Left renal pelvis (tissue), 4 donors: ENCODE results near the gene HLX. TPM values are rescaled to one million over a fixed set of nuclear protein-coding genes. Genes with fewer than 3 reads are reported as not detected.

Experiments
- DNase-seq, 4 donors: peaks; one replicate each; pipeline ENCODE4 v3.0.0-alpha.2; 2013; ENCODE audit warnings: low read depth in 4 of 4, low spot score in 3 of 4
- polyA plus RNA-seq, 4 donors: library from polyadenylated mRNA; unstranded; fragments of 120-200 nt; gene quantifications; one replicate each; pipeline ENCODE4 v1.2.1, GENCODE V29; 2013; ENCODE audit not compliant: insufficient read length in 4 of 4

The HLX gene
- polyA plus RNA-seq, 4 donors, result 8.3 to 11.2 (median 9.6) TPM

GRCh38 chr1:220921498-220921897 lies 42.3 kb downstream of the HLX start:
- DNase-seq, result no peak

GRCh38 chr1:220921971-220922635 lies 42.9 kb downstream of the HLX start:
- no peak for DNase-seq

GRCh38 chr1:220922951-220923350 lies 43.7 kb downstream of the HLX start:
- DNase-seq, result no peak

- DNase-seq, result no peak
Observed at GRCh38 chr1:220924331-220924970, 45.2 kb downstream of the HLX start.

GRCh38 chr1:220925707-220926106 lies 46.5 kb downstream of the HLX start:
- DNase-seq, result no peak

GRCh38 chr1:220926146-220926545 lies 46.9 kb downstream of the HLX start:
- no peak for DNase-seq

GRCh38 chr1:220927442-220927841 lies 48.2 kb downstream of the HLX start:
- DNase-seq, result no peak

GRCh38 chr1:220928320-220928719 lies 49.1 kb downstream of the HLX start:
- DNase-seq, result no peak

GRCh38 chr1:220928725-220929300 lies 49.6 kb downstream of the HLX start:
- no peak for DNase-seq

- no peak for DNase-seq
Observed at GRCh38 chr1:220929304-220929703, 50.1 kb downstream of the HLX start.

Other genes with a start within 250 kb of the HLX start
- gene C1orf115, start 189.1 kb upstream of the HLX start, polyA plus RNA-seq, result 10 to 100 TPM in 3 of 4 donors, 1 to 10 TPM in 1; 7.4 to 27.7 (median 22.2) TPM
- gene MTARC2, start 131.1 kb upstream of the HLX start, polyA plus RNA-seq, result 10 to 100 TPM; 12.5 to 53.1 (median 48.4) TPM
- gene MTARC1, start 92.5 kb upstream of the HLX start, polyA plus RNA-seq, result 10 to 100 TPM in 3 of 4 donors, 1 to 10 TPM in 1; 6.3 to 26.2 (median 18.9) TPM